ENCODE data around the gene IGF1R. TPM values are rescaled to one million over a fixed set of nuclear protein-coding genes. Genes with fewer than 3 reads are reported as not detected.

Gene IGF1R
- total RNA-seq, 4 donors from 2014 or later = 49.4 to 239 (median 109) TPM

DNA sequence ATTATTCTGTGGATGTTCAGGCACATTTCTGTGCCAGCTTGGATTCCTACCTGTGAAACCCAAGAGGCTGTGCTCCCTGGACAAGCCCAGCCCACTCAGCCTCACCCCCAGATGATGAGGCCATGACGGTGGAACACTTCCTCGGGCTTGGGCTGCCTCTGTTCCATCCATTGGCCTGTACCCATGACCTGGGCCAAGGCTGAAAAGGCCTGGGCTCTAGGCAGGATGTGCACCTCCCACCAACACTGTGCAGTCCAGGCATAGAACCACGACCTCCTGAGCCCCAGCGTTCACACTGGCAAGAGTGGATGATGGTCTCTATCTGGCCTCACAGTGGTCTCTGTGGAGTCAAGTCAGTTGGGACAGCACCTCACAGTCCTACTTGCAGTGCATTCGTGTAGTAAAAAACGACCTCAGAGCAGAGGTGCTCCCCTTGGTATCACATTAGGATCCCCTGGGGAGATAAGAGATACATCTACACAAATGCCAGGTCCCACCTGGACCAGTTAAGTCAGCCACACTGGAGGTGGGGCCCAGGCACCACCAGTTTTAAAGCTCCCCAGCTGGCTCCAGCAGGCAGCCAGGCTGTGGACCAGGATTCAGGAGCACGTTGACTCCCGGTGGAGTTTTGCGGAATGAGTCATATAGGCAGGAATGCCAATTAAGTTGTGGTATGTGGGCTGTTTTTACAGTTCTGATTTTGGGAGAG lies 39.0 kb upstream of the IGF1R start:
- H3K36me3 ChIP-seq = no peaks in the 10 kb centered on the region
- peaks cover 4% of the 10 kb centered on the region for H3K27me3 ChIP-seq
- WGBS, 2 donors (ENCODE audit: low coverage in 1 of 2) = 40 to 72% methylated on average over 3 to 9 of the region's 9 CpGs
- in situ Hi-C loops (cut with MboI; ENCODE audit: low pct_ligation_motif_present in 1 of 4, low pct_unique_long_range_greater_than_20kb in 1 of 4, low sequenced_read_pairs in 3 of 4) = no loop called here
- no peaks in the 10 kb centered on the region for H3K4me1 ChIP-seq
- no peak for DNase-seq
- intact Hi-C loops (cut with DNase I; ENCODE audit: low total_unique reads) = no loop called here
- no peak overlapping the region for H3K27ac ChIP-seq
- H3K4me3 ChIP-seq = no peak overlapping the region
- H3K9me3 ChIP-seq = no peaks in the 10 kb centered on the region
- TF ChIP-seq POLR2A (IDR thresholded peaks at IDR 0.05) (no peak), EP300 (IDR thresholded peaks at IDR 0.05; ENCODE audit: low read depth) (no peak), POLR2AphosphoS5 (IDR thresholded peaks at IDR 0.05) (no peak)
- TF ChIP-seq, protein P1, sequence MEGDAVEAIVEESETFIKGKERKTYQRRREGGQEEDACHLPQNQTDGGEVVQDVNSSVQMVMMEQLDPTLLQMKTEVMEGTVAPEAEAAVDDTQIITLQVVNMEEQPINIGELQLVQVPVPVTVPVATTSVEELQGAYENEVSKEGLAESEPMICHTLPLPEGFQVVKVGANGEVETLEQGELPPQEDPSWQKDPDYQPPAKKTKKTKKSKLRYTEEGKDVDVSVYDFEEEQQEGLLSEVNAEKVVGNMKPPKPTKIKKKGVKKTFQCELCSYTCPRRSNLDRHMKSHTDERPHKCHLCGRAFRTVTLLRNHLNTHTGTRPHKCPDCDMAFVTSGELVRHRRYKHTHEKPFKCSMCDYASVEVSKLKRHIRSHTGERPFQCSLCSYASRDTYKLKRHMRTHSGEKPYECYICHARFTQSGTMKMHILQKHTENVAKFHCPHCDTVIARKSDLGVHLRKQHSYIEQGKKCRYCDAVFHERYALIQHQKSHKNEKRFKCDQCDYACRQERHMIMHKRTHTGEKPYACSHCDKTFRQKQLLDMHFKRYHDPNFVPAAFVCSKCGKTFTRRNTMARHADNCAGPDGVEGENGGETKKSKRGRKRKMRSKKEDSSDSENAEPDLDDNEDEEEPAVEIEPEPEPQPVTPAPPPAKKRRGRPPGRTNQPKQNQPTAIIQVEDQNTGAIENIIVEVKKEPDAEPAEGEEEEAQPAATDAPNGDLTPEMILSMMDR (IDR thresholded peaks at IDR 0.05) = no peak

DNA sequence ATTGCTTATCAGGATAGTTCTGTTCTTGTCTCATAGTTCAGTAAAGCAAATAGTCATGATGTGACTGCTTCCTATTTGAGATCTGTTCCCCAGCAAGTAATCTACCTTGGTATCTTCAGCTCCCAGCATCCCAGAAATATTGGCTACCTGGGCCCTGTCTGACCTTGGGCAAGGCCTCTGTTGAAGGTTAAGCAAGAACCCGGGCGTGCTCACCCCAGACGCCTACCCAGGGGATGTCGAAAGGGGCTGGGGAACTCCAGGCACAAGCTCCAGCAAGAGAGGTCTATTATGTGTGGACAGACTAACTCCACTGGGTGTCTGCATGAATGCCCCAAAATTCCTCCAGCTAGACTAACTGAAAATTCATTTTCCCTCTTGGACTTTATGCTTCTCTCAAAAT lies 37.3 kb upstream of the IGF1R start:
- TF ChIP-seq, protein P1 (IDR thresholded peaks at IDR 0.05) = no peak
- no peak for TF ChIP-seq POLR2A (IDR thresholded peaks at IDR 0.05)
- TF ChIP-seq EP300 (IDR thresholded peaks at IDR 0.05; ENCODE audit: low read depth) = no peak
- no peak for TF ChIP-seq POLR2AphosphoS5 (IDR thresholded peaks at IDR 0.05)

DNA sequence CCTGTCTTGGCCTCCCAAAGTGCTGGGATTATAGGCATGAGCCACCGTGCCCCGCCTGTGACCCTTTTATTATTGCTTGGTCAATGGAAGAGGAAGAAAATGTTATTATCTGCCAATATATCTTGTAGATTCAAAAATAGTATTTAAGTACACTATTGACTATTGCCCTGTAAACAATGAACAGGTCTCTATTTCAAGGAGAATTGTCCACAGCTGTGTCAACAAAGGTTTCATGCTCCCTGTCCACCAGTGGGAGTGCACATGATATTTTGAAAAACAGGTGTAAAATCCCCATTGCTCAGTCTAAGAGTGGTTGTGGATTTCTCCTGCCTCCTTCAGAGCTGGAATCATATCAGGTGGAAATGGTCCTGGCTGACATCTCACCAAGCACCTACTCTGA lies 36.5 kb upstream of the IGF1R start:
- Histone ChIP-seq H3K4me1 (no peaks in the 10 kb centered on the region), H3K4me3 (no peak overlapping the region), H3K36me3 (no peaks in the 10 kb centered on the region), H3K27ac (no peak overlapping the region), H3K27me3 (peaks cover 4% of the 10 kb centered on the region), H3K9me3 (no peaks in the 10 kb centered on the region)
- intact Hi-C loops (cut with DNase I; ENCODE audit: low total_unique reads) = no loop called here
- in situ Hi-C loops (cut with MboI; ENCODE audit: low pct_ligation_motif_present in 1 of 4, low pct_unique_long_range_greater_than_20kb in 1 of 4, low sequenced_read_pairs in 3 of 4) = no loop called here
- TF ChIP-seq, protein P1 (IDR thresholded peaks at IDR 0.05) = no peak
- TF ChIP-seq EP300 (IDR thresholded peaks at IDR 0.05; ENCODE audit: low read depth) = no peak
- no peak for TF ChIP-seq POLR2AphosphoS5 (IDR thresholded peaks at IDR 0.05)
- TF ChIP-seq POLR2A (IDR thresholded peaks at IDR 0.05) = no peak
- 39 to 84% methylated on average over 2 of the region's 2 CpGs for WGBS, 2 donors (ENCODE audit: low coverage in 1 of 2)
- DNase-seq = no peak

More for the DNA sequence above, 37.3 kb upstream of the IGF1R start:
- Histone ChIP-seq H3K27ac (no peak overlapping the region), H3K4me3 (no peak overlapping the region), H3K4me1 (no peaks in the 10 kb centered on the region), H3K9me3 (no peaks in the 10 kb centered on the region), H3K36me3 (no peaks in the 10 kb centered on the region), H3K27me3 (peaks cover 4% of the 10 kb centered on the region)
- DNase-seq = no peak
- 88% methylated on average over 4 of the region's 4 CpGs; no CpG with 5 or more reads in 1 of the 2 donors for WGBS, 2 donors (ENCODE audit: low coverage in 1 of 2)
- in situ Hi-C loops (cut with MboI; ENCODE audit: low pct_ligation_motif_present in 1 of 4, low pct_unique_long_range_greater_than_20kb in 1 of 4, low sequenced_read_pairs in 3 of 4) (no loop called here), intact Hi-C loops (cut with DNase I; ENCODE audit: low total_unique reads) (no loop called here)

DNA sequence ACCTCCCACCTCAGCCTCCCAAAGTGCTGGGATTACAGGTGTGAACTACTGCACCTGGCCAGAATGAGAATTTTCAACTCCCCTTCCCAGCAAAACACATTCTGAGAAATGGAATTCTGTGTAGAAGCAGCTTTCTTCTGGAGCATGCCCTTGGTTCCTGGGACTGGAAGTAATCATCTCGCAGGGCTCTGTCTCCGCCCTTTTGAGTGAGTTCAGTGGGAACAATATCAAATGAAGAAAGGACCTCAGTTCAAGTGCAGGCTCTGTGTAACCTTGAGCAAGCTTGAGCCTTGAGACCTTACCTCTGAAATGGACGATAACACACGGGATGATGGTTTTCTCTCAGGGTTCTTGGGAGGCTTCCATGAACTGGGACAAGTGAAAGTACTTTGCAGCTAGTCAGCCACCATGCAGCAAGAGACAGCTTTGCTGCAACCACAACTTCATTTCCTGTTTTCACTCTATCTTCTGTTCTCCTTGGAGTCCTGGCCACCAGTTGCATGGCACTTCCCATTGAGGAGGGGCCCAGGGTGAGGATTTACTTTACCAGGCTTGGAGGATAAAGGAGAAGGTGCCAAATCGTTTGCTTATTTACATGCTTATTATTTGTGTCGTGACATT lies 35.7 kb upstream of the IGF1R start:
- H3K27ac ChIP-seq = no peak overlapping the region
- H3K9me3 ChIP-seq = no peaks in the 10 kb centered on the region
- no peaks in the 10 kb centered on the region for H3K36me3 ChIP-seq
- H3K4me1 ChIP-seq = no peaks in the 10 kb centered on the region
- H3K27me3 ChIP-seq = peaks cover 6% of the 10 kb centered on the region
- WGBS, 2 donors (ENCODE audit: low coverage in 1 of 2) = 81% methylated on average over 6 of the region's 6 CpGs; no CpG with 5 or more reads in 1 of the 2 donors
- intact Hi-C loops (cut with DNase I; ENCODE audit: low total_unique reads) = no loop called here
- no peak overlapping the region for H3K4me3 ChIP-seq
- TF ChIP-seq, protein P1 (IDR thresholded peaks at IDR 0.05) = no peak
- TF ChIP-seq EP300 (IDR thresholded peaks at IDR 0.05; ENCODE audit: low read depth) (no peak), POLR2A (IDR thresholded peaks at IDR 0.05) (no peak)
- no peak for DNase-seq
- in situ Hi-C loops (cut with MboI; ENCODE audit: low pct_ligation_motif_present in 1 of 4, low pct_unique_long_range_greater_than_20kb in 1 of 4, low sequenced_read_pairs in 3 of 4) = no loop called here

Measured in transverse colon (tissue), 4 donors.